ENCODE measurements around the gene TRIM27.
"Not testable (repeated sequence)": the region's sequence is repeated elsewhere in the genome, so short reads cannot be mapped to it uniquely, and the experiment has no call there.

Gene TRIM27

GRCh38 chr6:28941684-28942448, 18.1 kb upstream of the TRIM27 start:
- DNase-seq (ENCODE audit: low read depth): no peak

DNA sequence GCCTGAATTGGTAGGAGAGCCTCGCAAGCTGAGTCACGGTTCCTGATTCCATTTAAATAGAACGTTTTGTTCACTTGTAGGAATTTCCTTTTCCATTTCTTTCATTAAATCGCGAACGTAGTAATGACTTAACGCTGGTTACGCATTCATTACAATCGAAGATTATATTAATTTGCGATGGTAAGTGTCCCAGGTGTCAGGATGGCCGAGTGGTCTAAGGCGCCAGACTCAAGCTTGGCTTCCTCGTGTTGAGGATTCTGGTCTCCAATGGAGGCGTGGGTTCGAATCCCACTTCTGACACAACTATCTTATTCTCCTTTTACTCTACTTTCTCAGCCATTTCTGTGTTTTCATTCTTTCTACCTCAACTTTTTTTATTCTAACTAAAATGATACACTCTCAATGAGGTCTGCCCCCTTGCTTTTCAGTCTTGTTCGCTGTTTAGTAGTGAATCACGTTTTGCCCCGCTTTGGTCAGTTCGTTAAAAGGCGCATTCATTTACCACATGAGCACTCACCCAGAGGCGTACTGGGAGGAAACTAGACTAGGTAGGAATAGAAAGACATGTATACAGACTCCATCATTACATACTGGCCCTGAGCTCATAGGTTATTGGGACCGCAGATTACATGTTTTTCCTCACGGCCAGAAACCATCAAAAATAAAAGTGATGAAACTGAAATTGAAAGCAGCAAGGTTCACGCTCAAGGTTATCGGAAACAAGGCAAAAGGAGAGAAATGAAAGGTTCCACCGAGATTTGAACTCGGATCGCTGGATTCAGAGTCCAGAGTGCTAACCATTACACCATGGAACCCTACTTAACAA, 17.3 kb upstream of the TRIM27 start:
- DNase-seq (ENCODE audit: low read depth): peak; percentile 55

GRCh38 chr6:28940294-28940857, 16.6 kb upstream of the TRIM27 start:
- DNase-seq (ENCODE audit: low read depth): no peak

GRCh38 chr6:28933069-28933468, 9.3 kb upstream of the TRIM27 start:
- no peak for DNase-seq (ENCODE audit: low read depth)

DNA sequence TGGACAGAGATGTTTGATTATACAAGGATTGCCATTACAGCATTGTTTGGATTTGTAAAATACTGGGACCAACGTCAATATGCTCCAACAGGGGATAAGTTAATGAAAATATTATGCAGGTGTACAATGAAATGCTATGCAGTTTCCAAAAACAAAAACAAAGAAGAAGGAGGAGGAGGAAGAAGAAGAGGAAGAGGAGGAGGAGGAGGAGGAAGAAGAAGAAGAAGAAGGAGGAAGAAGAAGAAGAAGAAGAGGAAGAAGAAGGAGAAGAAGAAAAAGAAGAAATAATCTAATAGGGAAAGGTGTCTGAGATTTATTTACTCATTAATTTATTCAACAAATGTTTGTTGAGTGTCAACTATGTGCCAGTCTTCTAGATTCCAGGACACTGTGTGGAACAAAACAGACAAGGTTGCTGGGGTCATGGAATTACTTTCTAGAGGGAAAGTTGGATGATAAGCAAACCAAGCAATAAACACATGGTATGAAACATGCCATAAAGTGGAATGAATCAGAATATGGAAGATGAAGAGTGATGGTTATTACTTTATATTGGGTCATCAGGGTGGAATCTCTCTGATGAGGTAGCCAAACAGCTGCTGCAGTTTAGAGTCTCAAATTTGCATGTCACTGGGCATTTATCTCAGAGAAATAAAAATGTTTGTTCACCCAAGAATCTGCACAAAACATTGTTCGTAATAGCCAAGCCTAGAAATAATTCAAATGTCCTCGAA, 6.3 kb upstream of the TRIM27 start:
- DNase-seq (ENCODE audit: low read depth): no peak

DNA sequence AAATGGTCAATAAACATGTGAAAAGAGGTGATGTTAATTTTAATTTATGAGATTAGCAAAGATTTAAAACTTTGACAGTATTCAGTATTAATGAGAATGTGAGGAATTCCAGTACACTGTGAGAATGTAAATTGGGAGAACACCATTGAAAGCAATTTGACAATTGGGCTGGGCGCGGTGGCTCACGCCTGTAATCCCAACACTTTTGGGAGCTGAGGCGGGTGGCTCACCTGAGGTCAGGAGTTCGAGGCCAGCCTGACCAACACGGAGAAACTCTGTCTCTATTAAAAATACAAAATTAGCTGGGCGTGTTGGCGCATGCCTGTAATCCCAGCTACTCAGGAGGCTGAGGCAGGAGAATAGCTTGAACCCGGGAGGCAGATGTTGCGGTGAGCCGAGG, 5.6 kb upstream of the TRIM27 start:
- DNase-seq (ENCODE audit: low read depth): not testable (repeated sequence)

GRCh38 chr6:28927846-28928245, 4.1 kb upstream of the TRIM27 start:
- no peak for DNase-seq (ENCODE audit: low read depth)

DNA sequence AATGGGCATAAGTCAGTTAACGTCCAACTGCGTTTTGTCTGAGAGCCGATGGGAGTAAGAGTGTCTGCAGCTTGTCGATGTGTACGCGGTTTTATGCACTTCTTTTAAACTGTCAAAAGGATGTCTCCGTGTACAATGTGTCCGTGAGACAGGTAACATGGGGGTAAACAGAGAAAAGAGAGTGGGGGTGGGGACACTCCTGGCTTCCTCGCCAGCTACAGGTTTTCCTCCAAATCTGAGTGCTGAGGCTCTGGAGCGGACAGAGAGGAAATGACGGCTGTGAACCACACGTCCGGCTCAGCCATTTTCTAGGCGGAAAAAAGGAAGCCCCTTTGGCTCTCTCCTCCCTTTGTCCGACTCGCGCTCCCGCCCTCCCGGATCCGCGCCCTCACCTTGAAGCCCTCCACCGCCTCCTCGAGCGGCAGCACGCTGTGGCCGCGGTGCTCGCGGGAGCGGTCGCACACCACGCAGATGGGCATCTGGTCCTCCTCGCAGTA, 916 bp downstream of the TRIM27 start:
- DNase-seq (ENCODE audit: low read depth): peak; percentile 26

DNA sequence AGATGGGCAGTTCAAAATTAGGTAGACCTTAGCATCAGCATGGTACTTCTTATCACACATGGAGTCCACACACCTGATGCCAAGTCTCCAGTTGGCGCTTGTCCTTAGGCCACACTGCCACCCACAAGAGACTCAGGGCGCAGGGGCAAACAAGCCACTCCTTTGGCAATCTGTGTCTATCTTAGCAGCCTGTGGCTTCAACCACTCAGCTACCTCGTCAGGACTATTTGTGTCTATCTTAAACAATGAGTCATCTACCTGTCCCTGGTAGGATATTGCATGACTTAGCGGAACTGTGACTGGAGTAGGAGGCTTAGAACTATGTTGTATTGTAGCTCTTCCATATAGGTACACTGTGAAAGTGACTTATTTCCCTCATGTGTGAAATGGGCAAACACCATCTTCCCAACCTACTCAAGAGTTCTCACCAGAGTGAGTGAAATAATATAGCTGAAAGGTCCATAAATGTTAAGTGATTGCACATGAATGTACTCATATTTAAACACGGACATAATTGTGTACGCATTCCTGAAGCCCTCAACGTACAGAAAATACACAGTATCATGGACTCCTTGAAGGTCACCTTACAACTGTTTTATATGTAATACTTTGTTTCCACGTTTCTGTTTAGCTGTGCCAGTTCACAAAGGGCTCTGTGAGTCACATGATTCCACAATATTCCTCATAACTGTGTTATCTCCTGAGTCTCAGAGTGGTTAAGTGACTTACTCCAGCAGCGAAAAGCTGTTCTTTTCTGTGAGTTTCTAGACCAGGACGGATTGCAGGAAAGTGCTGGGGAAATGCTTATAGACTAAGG, 1.6 kb downstream of the TRIM27 start:
- DNase-seq (ENCODE audit: low read depth): no peak

DNA sequence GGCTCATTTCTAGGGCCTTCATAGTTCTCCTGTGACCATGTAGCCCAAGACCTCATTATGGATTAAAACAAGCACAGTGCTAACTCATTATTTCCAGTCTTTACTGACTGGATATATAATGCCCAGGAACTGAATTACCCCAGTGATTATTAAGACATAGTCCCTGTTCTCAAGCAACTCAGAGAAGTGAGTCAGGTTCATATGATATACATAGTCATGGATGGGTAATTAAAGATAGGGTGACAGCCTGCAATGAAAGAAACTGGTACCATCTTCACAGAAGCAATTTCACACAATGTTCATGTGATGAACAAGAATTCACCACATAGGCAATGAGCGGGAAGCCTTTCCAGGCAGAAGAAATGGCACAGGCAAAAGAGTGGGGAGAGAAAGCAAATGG, 3.5 kb downstream of the TRIM27 start:
- DNase-seq (ENCODE audit: low read depth): no peak

- DNase-seq (ENCODE audit: low read depth): no peak
Measured at GRCh38 chr6:28914941-28915340, 8.8 kb downstream of the TRIM27 start.

- no peak for DNase-seq (ENCODE audit: low read depth)
Measured at GRCh38 chr6:28910901-28911690, 12.7 kb downstream of the TRIM27 start.

GRCh38 chr6:28907394-28907793, 16.4 kb downstream of the TRIM27 start:
- DNase-seq (ENCODE audit: low read depth): no peak

- no peak for DNase-seq (ENCODE audit: low read depth)
Measured at GRCh38 chr6:28906669-28907068, 17.1 kb downstream of the TRIM27 start.

GRCh38 chr6:28903686-28904085, 20.1 kb downstream of the TRIM27 start:
- no peak for DNase-seq (ENCODE audit: low read depth)

GRCh38 chr6:28901831-28902230, 22.0 kb downstream of the TRIM27 start:
- DNase-seq (ENCODE audit: low read depth): no peak

DNA sequence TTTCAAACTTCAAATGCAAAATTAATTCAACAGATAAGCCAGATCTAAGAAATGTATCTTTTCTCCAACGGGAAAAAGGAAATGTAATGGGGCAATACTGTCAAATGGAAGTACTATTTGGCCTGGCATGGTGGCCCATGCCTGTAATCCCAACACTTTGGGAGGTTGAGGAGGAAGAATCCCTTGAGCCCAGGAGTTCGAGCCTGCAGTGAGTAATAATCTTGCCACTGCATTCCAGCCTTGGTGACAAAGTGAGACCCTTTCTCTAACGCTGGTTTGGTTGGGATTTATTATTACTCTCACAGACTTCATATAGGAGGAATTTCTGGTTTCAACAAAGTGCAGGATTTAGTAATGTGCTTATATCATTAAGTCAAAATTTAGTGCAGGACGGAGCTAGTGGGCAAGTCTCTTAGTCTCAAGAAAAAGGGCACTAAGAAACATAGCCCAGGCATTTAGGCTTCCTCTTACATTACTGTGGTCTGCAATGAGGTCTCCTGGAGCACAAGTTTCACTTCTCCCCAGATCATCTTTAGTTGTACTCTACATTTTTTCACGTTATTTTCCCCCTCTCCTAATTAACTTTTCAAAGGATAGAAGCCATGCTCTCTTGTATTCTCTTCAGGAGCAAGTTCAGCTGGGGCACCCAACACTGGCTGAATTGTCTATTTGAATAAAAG, 23.1 kb downstream of the TRIM27 start:
- DNase-seq (ENCODE audit: low read depth): no peak

DNA sequence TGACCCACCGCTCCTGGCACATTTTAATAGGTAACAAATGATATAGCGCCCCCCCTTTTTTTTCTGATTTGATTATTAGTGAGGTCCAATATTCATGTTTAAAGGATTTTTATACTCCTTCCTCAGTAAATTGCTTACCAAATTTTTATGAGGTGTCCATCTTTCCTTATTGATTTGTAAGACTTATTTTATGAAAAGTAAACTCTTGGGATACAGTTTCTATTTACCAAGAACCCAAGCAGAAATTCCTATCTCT, 25.1 kb downstream of the TRIM27 start:
- no peak for DNase-seq (ENCODE audit: low read depth)

GRCh38 chr6:28897369-28897745, 26.4 kb downstream of the TRIM27 start:
- no peak for DNase-seq (ENCODE audit: low read depth)
